ENCODE measurements around the gene ZNF117. TPM values are rescaled to one million over a fixed set of nuclear protein-coding genes. Genes with fewer than 3 reads are reported as not detected.

The ZNF117 gene
- 52.7 TPM for total RNA-seq

DNA sequence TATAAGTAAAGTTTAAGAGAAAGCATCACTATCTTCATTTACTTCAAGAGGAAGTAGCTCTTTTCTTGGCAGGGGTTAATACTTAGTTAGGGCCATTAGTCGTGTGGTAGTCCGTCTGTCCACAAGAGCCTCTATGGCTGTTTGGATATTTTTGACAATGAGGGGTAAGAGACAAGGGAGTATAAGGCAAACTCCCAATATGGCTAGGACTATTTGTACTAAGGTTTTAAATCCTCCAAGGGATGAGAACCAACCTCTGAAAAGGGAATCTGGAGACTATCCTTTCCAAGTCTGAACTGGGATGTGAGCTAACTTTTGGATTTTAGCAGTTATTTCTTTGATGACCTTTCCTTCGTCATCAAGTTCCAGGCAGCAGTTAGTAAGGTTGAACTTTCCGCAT lies at the start of gene ZNF117:
TSS of gene ZNF117 (minus strand) at position 101 of the 400 bp plus-strand sequence.

DNA sequence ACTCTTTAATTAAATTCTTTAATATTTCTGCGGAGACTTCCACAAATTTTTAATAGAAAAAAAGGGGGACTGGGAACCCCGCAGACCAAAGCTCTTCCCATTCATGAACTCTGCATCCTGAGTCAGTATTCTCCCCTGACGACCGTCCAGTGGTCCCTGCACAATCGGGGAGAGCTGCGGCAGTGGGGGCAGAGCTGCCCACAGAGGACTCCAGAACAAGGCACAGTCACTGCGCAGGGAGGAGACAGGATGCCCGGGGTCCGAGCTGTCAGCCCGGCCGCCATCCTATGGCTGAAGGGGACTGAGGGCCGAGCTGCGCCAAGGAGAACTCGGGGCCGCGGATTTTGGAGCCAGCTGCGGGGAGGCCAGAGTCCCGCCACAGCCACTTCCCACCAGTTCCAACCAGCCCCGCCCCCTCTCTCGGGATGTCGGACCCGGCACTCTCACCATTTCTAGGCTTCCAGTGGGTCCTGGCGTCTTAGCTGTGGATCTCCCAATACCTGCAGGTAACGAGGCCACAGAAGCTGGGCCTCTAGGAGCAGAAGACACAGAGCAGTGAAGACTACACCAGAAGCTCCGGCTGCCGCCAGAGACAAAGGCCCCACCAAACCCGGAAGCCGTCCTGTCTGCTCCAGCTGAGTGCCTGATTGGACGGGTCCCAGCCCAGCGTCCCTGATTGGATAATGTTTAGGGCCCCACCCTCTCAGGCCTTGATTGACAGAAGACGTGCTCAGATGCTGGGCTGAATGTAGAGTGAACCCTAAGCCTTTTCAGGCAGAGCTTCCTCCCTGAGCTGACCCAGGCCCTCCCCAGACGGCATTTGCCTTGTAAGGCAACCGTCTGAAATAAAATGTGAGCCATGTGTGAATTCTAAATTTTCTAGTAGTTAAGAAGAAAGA lies 15.5 kb upstream of the ZNF117 start, which contains the start of gene ERV3-1:
TSS of gene ERV3-1 (minus strand) at position 594 of the 899 bp plus-strand sequence. CDS start 13,661 bp downstream, outside the sequence.

Other genes starting within 250 kb of the ZNF117 start
- 53.9 TPM for gene ZNF138, start 196.6 kb downstream of the ZNF117 start, total RNA-seq
- 17.6 TPM for gene ZNF273, start 87.8 kb downstream of the ZNF117 start, total RNA-seq
- gene ERV3-1, start 15.7 kb upstream of the ZNF117 start, total RNA-seq, result 49.9 TPM

Measured in camera-type eye (tissue), 1 donor.